PC-3 (cell line): Measurements from ENCODE around the gene CTXN2. TPM values are rescaled to one million over a fixed set of nuclear protein-coding genes. Genes with fewer than 3 reads are reported as not detected.

ENCODE experiments used
- ATAC-seq: fragments of 200-7000 bp; cut with Tn5 transposase; 2 replicates; pipeline ENCODE4 v1.9.1; 2020; ENCODE audit warnings: mild to moderate bottlenecking, moderate library complexity
- BruUV-seq: library from RNA; stranded (reverse); fragments of 400-500 nt; replicated peaks from 2 replicates; lab custom pipeline; 2021; lab: Mats Ljungman, UMichigan
- CTCF ChIA-PET: fragments of 300-600 bp; sonication (Branson Sonifier 250); formaldehyde crosslinking; loops from one replicate; lab custom pipeline; 2022; ENCODE audit warnings: antibody characterized with exemption; lab: Charles Lee
- POLR2A ChIA-PET: fragments of 300-600 bp; sonication (Branson Sonifier 250); formaldehyde crosslinking; loops from one replicate; lab custom pipeline; 2022; ENCODE audit warnings: antibody characterized with exemption; ENCODE audit not compliant: unreplicated experiment; lab: Charles Lee
- DNase-seq: peaks from one replicate; pipeline ENCODE4 v3.0.0-alpha.2; 2015
- H2AFZ ChIP-seq: fragments of 300-600 bp; sonication (generic); 2 replicates; pipeline ENCODE4 v1.6.0; 2016; ENCODE audit warnings: antibody characterized with exemption, low read length
- H3F3A ChIP-seq: fragments of 300-600 bp; sonication (generic); one replicate; pipeline ENCODE4 v1.6.0; 2017; ENCODE audit warnings: antibody characterized with exemption, low read length, control low read depth, mild to moderate bottlenecking; ENCODE audit not compliant: unreplicated experiment
- H3K27ac ChIP-seq: fragments of 300-600 bp; sonication (generic); 2 replicates; pipeline ENCODE4 v1.5.1; 2016; ENCODE audit warnings: mild to moderate bottlenecking, low read length
- H3K27me3 ChIP-seq: fragments of 300-600 bp; sonication (generic); 2 replicates; pipeline ENCODE4 v1.6.1; 2016; ENCODE audit warnings: low read length, mixed read lengths
- H3K36me3 ChIP-seq: fragments of 300-600 bp; sonication (generic); 2 replicates; pipeline ENCODE4 v1.6.1; 2016; ENCODE audit warnings: low read depth, mixed run types, low read length, mixed read lengths
- H3K4me1 ChIP-seq: fragments of 300-600 bp; sonication (generic); 2 replicates; pipeline ENCODE4 v1.5.1; 2016; ENCODE audit warnings: low read length; ENCODE audit not compliant: insufficient read depth
- H3K4me2 ChIP-seq: fragments of 300-600 bp; sonication (generic); 2 replicates; pipeline ENCODE4 v1.6.0; 2016; ENCODE audit warnings: low read length
- H3K4me3 ChIP-seq: fragments of 300-600 bp; sonication (generic); 2 replicates; pipeline ENCODE4 v1.5.1; 2016; ENCODE audit warnings: mild to moderate bottlenecking, low read length, mixed read lengths
- H3K79me2 ChIP-seq: fragments of 300-600 bp; sonication (generic); 2 replicates; pipeline ENCODE4 v1.6.1; 2017; ENCODE audit warnings: low read length, mixed read lengths
- H3K9ac ChIP-seq: fragments of 300-600 bp; sonication (generic); 2 replicates; pipeline ENCODE4 v1.6.0; 2016; ENCODE audit warnings: mild to moderate bottlenecking, low read length
- H3K9me2 ChIP-seq: fragments of 300-600 bp; sonication (generic); replicated peaks from 2 replicates; pipeline ENCODE4 v1.6.1; 2016; ENCODE audit warnings: mixed run types, low read length, mixed read lengths
- H3K9me3 ChIP-seq: fragments of 300-600 bp; sonication (generic); 2 replicates; pipeline ENCODE4 v1.6.1; 2016; ENCODE audit warnings: low read length, mixed read lengths
- H4K20me1 ChIP-seq: fragments of 300-600 bp; sonication (generic); 2 replicates; pipeline ENCODE4 v1.6.1; 2016; ENCODE audit warnings: low read length, mixed read lengths
- EZH2 ChIP-seq: fragments of 300-600 bp; sonication (generic); IDR thresholded peaks from one replicate; pipeline ENCODE4 v1.6.1; 2017; ENCODE audit warnings: antibody characterized with exemption, mild to moderate bottlenecking, low read length; ENCODE audit not compliant: unreplicated experiment
- EZH2phosphoT487 ChIP-seq: fragments of 300-600 bp; sonication (generic); IDR thresholded peaks from 2 replicates; pipeline ENCODE4 v1.6.1; 2018; ENCODE audit warnings: mild to moderate bottlenecking, antibody characterized with exemption, low read length, borderline replicate concordance
- intact Hi-C: fragments of 100-400 bp; cut with micrococcal nuclease; formaldehyde crosslinking; loops from 2 replicates; pipeline ENCODE4 v1.9.0; 2023
- total RNA-seq: library from RNA; depleted of rRNA; stranded (reverse); fragments of >200 nt; gene quantifications from 2 replicates; pipeline ENCODE4 v1.2.3, GENCODE V29; 2014
- TF ChIP-seq, protein P1 (sequence below): fragments of 300-600 bp; sonication (generic); conservative IDR thresholded peaks from 2 replicates; pipeline ENCODE4 v1.5.1; 2017; ENCODE audit warnings: antibody characterized with exemption, low read depth, mild to moderate bottlenecking, low read length

CTXN2 gene
- total RNA-seq, 1 experiment from 2014 or later, result not detected

DNA sequence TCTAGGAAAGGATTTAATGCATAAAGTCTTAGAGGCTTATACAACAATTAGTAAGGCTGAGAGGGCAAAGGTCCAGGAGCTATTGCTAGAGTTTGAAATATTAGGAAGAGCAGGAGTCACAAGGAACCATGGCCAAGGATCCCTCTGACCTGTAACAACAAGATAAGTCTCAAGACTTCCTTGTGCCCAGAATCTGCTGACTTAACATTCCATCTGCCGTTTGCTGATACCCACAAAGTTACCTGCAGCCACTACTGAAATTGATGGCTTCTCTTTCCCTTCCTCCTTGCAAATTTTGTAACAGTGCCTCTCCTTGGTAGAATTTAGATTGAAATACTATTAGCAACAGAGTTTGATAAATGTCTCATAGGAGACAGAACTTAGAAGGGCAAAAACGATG lies 8.7 kb upstream of the CTXN2 start:
- Histone ChIP-seq H3K4me2 (no peak overlapping the region), H4K20me1 (no peaks in the 10 kb centered on the region), H3K9me3 (no peaks in the 10 kb centered on the region), H3K27me3 (no peaks in the 10 kb centered on the region; the same call in 1 of the 2 replicates), H3K79me2 (no peaks in the 10 kb centered on the region), H3K9me2 (no peaks in the 10 kb centered on the region), H3K36me3 (no peaks in the 10 kb centered on the region), H3F3A (no peaks in the 10 kb centered on the region), H3K4me3 (no peak overlapping the region), H3K9ac (no peak overlapping the region), H3K27ac (no peak overlapping the region), H3K4me1 (no peaks in the 10 kb centered on the region), H2AFZ (no peak overlapping the region)
- DNase-seq (no peak), ATAC-seq (no peak)
- no TSS peak for BruUV-seq
- intact Hi-C loops, result no loop called here
- CTCF ChIA-PET, result no interaction called here
- no peak for TF ChIP-seq EZH2phosphoT487
- TF ChIP-seq, protein P1, sequence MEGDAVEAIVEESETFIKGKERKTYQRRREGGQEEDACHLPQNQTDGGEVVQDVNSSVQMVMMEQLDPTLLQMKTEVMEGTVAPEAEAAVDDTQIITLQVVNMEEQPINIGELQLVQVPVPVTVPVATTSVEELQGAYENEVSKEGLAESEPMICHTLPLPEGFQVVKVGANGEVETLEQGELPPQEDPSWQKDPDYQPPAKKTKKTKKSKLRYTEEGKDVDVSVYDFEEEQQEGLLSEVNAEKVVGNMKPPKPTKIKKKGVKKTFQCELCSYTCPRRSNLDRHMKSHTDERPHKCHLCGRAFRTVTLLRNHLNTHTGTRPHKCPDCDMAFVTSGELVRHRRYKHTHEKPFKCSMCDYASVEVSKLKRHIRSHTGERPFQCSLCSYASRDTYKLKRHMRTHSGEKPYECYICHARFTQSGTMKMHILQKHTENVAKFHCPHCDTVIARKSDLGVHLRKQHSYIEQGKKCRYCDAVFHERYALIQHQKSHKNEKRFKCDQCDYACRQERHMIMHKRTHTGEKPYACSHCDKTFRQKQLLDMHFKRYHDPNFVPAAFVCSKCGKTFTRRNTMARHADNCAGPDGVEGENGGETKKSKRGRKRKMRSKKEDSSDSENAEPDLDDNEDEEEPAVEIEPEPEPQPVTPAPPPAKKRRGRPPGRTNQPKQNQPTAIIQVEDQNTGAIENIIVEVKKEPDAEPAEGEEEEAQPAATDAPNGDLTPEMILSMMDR, result no peak
- no peak for TF ChIP-seq EZH2
- POLR2A ChIA-PET, result no interaction called here

DNA sequence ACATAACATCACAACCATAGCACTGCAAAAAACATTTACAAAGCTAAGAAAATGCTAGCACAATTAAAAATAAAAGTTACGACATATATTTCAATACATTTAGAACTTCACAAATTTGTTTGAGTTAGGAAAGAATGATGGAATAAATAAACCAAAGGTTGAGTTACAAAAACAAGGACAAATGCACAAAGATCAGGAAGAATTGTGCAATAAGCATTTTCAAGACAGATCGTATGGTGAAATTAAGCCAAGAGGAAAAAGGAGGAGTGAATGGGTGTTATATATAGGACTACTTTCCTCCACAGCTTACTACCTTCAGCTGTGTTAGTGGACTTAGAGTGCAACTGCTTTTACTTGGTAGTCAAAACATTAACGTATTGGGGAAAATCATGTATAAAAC lies 5.9 kb upstream of the CTXN2 start:
- no peak overlapping the region for H2AFZ ChIP-seq
- CTCF ChIA-PET, result no interaction called here
- H3K79me2 ChIP-seq, result no peaks in the 10 kb centered on the region
- H3K9me3 ChIP-seq, result no peaks in the 10 kb centered on the region
- H3K27ac ChIP-seq, result no peak overlapping the region
- no TSS peak for BruUV-seq
- TF ChIP-seq EZH2phosphoT487, result no peak
- TF ChIP-seq, protein P1, result no peak
- DNase-seq (no peak), ATAC-seq (no peak)
- H3F3A ChIP-seq, result no peaks in the 10 kb centered on the region
- no peaks in the 10 kb centered on the region for H3K4me1 ChIP-seq
- no peak overlapping the region for H3K9ac ChIP-seq
- H4K20me1 ChIP-seq, result no peaks in the 10 kb centered on the region
- H3K36me3 ChIP-seq, result no peaks in the 10 kb centered on the region
- no peak overlapping the region for H3K4me2 ChIP-seq
- intact Hi-C loops, result no loop called here
- H3K9me2 ChIP-seq, result no peaks in the 10 kb centered on the region
- no peak overlapping the region for H3K4me3 ChIP-seq
- no peaks in the 10 kb centered on the region; the same call in 1 of the 2 replicates for H3K27me3 ChIP-seq
- POLR2A ChIA-PET, result no interaction called here

GRCh38 chr15:48186271-48186670 lies 5.2 kb upstream of the CTXN2 start:
- no TSS peak for BruUV-seq
- Histone ChIP-seq H3K36me3 (no peaks in the 10 kb centered on the region), H2AFZ (no peak overlapping the region), H3K9ac (no peak overlapping the region), H3K9me2 (no peaks in the 10 kb centered on the region), H3K27ac (no peak overlapping the region), H3K4me1 (no peaks in the 10 kb centered on the region), H3F3A (no peaks in the 10 kb centered on the region), H3K4me2 (no peak overlapping the region), H3K4me3 (no peak overlapping the region), H3K79me2 (no peaks in the 10 kb centered on the region), H4K20me1 (no peaks in the 10 kb centered on the region), H3K9me3 (no peaks in the 10 kb centered on the region), H3K27me3 (no peaks in the 10 kb centered on the region; the same call in 1 of the 2 replicates)
- CTCF ChIA-PET, result no interaction called here
- intact Hi-C loops, result no loop called here
- ATAC-seq (no peak), DNase-seq (no peak)
- POLR2A ChIA-PET, result no interaction called here
- no peak for TF ChIP-seq EZH2
- TF ChIP-seq, protein P1, result no peak
- TF ChIP-seq EZH2phosphoT487, result no peak
